ENCODE measurements around the gene BTBD9.

The BTBD9 gene

DNA sequence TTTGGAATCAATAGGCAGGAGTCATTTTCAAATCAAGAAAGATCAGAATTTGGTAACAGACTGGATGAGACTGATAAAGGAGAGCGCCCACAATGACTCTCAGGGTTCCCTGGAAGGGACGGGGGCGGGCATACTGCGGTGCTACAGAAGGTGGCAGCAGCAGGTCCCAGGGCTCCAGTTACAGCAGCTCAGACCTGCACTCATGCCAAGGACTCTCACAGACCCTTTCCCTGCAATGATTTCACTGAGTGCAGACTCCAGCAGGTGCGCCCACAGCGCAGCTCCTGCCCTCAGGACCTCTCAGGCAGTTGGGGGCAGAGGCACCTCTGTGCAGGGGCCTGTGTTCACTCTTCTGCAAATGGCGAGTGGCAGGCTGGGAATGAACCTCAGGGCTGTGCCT lies 460.4 kb downstream of the BTBD9 start:
- in situ Hi-C loops (cut with HindIII; ENCODE audit: low sequenced_read_pairs), result loop anchor here (5.0 kb wide), 1 partner anchor 48 kb away; no protein-coding TSS in a partner anchor
- no peak for DNase-seq (ENCODE audit: low read depth)
- TF ChIP-seq, protein P1, sequence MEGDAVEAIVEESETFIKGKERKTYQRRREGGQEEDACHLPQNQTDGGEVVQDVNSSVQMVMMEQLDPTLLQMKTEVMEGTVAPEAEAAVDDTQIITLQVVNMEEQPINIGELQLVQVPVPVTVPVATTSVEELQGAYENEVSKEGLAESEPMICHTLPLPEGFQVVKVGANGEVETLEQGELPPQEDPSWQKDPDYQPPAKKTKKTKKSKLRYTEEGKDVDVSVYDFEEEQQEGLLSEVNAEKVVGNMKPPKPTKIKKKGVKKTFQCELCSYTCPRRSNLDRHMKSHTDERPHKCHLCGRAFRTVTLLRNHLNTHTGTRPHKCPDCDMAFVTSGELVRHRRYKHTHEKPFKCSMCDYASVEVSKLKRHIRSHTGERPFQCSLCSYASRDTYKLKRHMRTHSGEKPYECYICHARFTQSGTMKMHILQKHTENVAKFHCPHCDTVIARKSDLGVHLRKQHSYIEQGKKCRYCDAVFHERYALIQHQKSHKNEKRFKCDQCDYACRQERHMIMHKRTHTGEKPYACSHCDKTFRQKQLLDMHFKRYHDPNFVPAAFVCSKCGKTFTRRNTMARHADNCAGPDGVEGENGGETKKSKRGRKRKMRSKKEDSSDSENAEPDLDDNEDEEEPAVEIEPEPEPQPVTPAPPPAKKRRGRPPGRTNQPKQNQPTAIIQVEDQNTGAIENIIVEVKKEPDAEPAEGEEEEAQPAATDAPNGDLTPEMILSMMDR (IDR thresholded peaks at IDR 0.05; ENCODE audit: low read depth, low read length, missing control alignments), result no peak
- H3K4me3 ChIP-seq (ENCODE audit: low read depth, low read length), result no peak overlapping the region

DNA sequence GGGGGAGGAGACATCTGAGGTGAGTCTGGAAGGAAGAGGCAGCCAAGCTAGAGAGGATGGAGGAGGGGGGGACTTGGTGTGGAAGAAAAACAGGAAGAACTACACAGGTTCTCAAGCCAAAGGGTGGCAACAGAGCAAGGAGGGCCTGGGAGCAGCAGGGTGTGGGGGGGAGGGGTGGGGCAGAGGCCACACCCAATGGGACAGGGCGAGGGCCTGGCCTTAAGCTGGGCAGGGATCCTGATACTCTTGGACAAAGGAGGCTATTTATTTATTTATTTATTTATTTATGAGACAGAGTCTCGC lies 461.2 kb downstream of the BTBD9 start:
- in situ Hi-C loops (cut with HindIII; ENCODE audit: low sequenced_read_pairs), result loop anchor here (5.0 kb wide), 1 partner anchor 49 kb away; no protein-coding TSS in a partner anchor
- TF ChIP-seq, protein P1 (IDR thresholded peaks at IDR 0.05; ENCODE audit: low read depth, low read length, missing control alignments), result no peak
- no peak for DNase-seq (ENCODE audit: low read depth)
- no peak overlapping the region for H3K4me3 ChIP-seq (ENCODE audit: low read depth, low read length)

DNA sequence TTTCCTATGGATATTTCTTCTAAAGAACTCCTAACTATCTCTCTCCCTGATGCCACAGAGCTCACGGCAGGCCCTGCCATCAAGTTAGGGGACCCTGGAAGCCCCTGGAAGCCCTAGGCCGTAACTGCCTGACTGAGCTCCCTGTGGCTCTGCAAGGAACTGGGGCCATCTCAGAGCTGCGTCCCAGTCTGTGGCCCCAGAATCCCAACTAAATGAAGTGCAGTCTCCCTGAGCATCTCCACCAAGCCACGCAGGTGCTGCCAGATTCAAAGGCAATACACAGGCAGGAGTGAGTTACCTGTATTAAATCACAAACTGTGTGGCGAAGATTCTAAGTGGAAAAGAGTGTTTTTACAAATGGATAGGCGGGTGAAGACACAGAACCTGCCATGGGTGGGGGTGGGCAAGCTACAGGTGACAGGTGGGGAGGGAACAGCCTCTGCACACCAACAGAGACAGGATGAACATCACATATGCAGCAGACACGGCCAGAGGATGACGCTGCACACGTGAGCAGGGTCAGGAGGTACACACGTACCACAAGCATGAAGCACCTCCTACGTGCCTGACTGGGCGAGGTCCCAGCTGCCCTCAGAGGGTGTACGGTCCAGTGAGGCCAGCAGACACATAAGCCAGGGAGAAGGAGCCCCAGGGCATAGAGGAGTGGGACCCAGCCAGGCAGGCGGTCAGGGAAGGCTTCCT lies 461.7 kb downstream of the BTBD9 start:
- TF ChIP-seq, protein P1 (IDR thresholded peaks at IDR 0.05; ENCODE audit: low read depth, low read length, missing control alignments), result no peak
- in situ Hi-C loops (cut with HindIII; ENCODE audit: low sequenced_read_pairs), result loop anchor here (5.0 kb wide), 1 partner anchor 49 kb away; no protein-coding TSS in a partner anchor
- no peak for DNase-seq (ENCODE audit: low read depth)
- H3K4me3 ChIP-seq (ENCODE audit: low read depth, low read length), result no peak overlapping the region

DNA sequence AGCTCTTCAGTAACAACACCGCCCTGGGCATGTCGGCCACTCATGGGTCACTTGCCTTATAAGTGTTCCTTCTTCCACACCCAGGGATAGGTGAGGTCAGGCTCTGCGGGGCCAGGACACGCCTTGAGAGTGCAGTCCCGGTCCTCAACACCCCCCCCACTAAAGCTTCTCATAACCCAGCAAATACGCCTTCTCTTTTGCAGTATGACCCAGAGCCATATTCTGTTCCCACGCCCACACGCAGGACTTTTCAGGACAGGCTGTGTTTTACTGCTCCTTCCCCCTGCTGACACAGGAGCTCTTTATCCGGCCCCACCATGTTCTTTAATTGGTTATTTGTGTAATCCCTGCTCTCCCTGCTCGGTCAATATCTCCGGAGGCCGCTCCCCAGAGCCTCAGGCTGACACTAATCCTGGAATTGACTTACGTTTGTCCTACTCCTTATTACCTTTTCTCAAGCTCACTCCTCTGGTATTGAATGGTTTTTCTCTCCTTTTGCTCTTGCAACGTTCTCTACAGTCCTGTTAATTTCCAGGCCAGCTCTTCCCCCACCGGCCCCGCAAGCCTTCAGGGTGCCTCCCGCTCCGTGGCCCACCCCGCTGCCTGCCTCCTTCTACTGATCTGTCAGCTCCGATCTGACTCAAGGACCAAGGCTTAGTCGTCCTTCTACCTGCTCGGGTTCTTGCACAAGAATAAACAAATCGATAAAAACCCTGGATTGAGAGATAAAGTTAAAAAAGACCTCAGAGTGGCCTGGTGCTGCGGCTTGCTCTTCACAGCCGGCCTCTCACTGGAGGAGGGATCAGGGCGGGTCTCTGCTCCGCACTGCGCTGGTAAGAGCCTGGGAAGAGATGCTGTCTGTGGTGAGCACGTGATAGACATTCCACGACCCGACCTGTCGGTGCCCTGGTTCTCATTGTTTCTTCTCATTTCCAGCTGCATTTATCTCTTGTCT lies 462.7 kb downstream of the BTBD9 start:
- no peak for DNase-seq (ENCODE audit: low read depth)
- TF ChIP-seq, protein P1 (IDR thresholded peaks at IDR 0.05; ENCODE audit: low read depth, low read length, missing control alignments), result no peak
- in situ Hi-C loops (cut with HindIII; ENCODE audit: low sequenced_read_pairs), result loop anchor here (5.0 kb wide), 1 partner anchor 50 kb away; no protein-coding TSS in a partner anchor
- H3K4me3 ChIP-seq (ENCODE audit: low read depth, low read length), result no peak overlapping the region

DNA sequence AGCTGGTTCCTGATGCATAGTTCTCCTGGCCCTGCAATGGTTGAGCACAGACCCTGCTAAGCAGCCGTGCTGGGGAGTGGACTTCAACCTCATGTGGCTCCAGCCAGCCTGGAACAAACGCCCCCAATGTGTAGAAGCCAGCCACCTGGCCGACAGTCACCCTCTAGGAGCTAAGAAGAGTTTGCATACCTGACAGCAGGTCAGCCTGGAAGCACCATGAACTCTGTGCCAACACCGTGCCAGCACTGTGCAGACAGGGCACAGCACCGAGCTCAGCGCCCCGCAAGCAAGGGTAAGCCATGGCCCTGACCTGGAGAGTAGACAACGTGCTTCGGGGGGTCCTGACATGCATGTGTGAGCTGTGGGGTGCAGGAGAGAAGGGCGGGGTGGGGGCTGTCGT lies 463.9 kb downstream of the BTBD9 start:
- DNase-seq (ENCODE audit: low read depth), result no peak
- H3K4me3 ChIP-seq (ENCODE audit: low read depth, low read length), result no peak overlapping the region
- TF ChIP-seq, protein P1 (IDR thresholded peaks at IDR 0.05; ENCODE audit: low read depth, low read length, missing control alignments), result no peak
- in situ Hi-C loops (cut with HindIII; ENCODE audit: low sequenced_read_pairs), result loop anchor here (5.0 kb wide), 1 partner anchor 52 kb away; no protein-coding TSS in a partner anchor

DNA sequence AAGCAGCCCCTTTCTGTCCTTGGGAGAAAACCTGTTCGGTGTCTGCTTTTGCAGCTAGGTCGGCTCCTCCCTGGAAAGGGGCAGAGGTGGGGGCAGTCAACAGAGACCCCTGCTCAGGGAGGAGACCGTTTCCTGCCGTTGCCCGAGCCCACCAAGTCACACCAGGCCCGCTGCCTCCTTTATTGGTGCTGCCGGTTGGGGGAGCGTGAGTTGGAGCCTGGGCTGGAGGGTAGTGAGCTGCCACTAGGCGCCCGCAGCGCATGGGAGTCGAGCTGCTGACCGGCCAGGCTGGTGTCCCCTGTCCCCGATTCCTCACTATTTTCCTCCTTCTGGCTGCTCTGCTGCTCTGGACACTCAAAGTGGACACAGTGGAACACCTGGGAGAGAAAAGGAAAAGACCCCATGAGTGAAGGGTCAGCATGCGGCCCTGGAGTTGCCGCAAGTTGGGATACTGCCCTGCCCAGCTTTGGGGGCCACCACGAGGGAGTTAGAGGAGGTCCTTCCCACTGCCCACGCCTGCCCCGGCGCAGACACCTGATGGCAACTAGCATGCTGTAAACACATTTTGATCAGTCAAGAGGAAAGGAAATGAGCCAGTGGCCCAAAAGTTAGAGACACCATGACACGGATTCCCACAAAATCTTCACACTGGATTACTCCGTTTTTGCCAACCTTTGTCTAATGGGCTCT lies 464.8 kb downstream of the BTBD9 start:
- DNase-seq (ENCODE audit: low read depth), result no peak
- in situ Hi-C loops (cut with HindIII; ENCODE audit: low sequenced_read_pairs), result loop anchor here (5.0 kb wide), 1 partner anchor 52 kb away; no protein-coding TSS in a partner anchor
- no peak overlapping the region for H3K4me3 ChIP-seq (ENCODE audit: low read depth, low read length)
- TF ChIP-seq, protein P1 (IDR thresholded peaks at IDR 0.05; ENCODE audit: low read depth, low read length, missing control alignments), result no peak
